BE2C (cell line): ENCODE data around the gene BCL2L1.

Source experiments
- DNase-seq: peaks from one replicate; pipeline ENCODE4 v3.0.0-alpha.2; 2020
- H3K27me3 ChIP-seq: fragments of 250-450 bp; sonication (Bioruptor Pico); 2 replicates; pipeline ENCODE4 v1.5.1; 2020; ENCODE audit warnings: mild to moderate bottlenecking
- H3K36me3 ChIP-seq: fragments of 250-450 bp; sonication (Bioruptor Pico); 2 replicates; pipeline ENCODE4 v1.5.1; 2020; ENCODE audit warnings: mild to moderate bottlenecking
- H3K4me1 ChIP-seq: fragments of 250-450 bp; sonication (Bioruptor Pico); 2 replicates; pipeline ENCODE4 v1.5.1; 2020
- H3K4me3 ChIP-seq: 2 replicates; pipeline ENCODE4 v1.5.1; 2011; ENCODE audit warnings: low read depth, low read length
- H3K9me3 ChIP-seq: fragments of 250-450 bp; sonication (Bioruptor Pico); 2 replicates; pipeline ENCODE4 v1.5.1; 2020
- CTCF ChIP-seq: IDR thresholded peaks from 2 replicates; pipeline ENCODE4 v1.5.1; 2012; ENCODE audit warnings: mild to moderate bottlenecking, low read depth, low read length

Gene BCL2L1

GRCh38 chr20:31739550-31739977 lies 16.9 kb upstream of the BCL2L1 start:
- peak overlapping the region; percentile 100 for H3K4me3 ChIP-seq
- TF ChIP-seq CTCF = no peak
- H3K27me3 ChIP-seq = no peaks in the 10 kb centered on the region
- peaks cover 21% of the 10 kb centered on the region for H3K36me3 ChIP-seq
- H3K9me3 ChIP-seq = no peaks in the 10 kb centered on the region
- no peaks in the 10 kb centered on the region for H3K4me1 ChIP-seq
- no peak for DNase-seq

DNA sequence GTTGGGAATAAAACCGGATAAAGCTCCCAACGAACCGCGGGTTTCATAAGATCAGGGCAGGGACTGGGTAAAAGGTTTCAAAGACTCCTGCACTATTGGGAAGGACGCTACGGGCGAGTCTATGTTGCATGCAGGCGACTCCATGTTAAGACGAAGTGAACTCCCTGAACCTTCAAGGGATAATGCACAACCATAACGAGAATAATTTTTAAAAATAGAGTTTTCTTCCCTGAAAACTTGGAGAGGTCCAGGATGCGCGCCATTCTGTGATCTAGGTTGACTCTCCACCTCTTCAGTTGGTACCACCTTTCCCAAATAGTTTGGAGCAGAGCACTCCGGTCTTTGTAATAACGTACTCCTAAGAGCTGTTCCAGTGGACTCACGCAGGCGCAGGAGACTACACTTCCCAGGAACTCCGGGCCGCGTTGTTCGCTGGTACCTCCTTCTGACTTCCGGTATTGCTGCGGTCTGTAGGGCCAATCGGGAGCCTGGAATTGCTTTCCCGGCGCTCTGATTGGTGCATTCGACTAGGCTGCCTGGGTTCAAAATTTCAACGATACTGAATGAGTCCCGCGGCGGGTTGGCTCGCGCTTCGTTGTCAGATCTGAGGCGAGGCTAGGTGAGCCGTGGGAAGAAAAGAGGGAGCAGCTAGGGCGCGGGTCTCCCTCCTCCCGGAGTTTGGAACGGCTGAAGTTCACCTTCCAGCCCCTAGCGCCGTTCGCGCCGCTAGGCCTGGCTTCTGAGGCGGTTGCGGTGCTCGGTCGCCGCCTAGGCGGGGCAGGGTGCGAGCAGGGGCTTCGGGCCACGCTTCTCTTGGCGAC lies 16.3 kb upstream of the BCL2L1 start, which contains the start of gene TPX2:
TPX2 (plus strand) TSS at position 562 of the 821 bp plus-strand sequence. CDS start 18,187 bp downstream, outside the sequence.
- TF ChIP-seq CTCF = no peak
- no peaks in the 10 kb centered on the region for H3K9me3 ChIP-seq
- DNase-seq = peak; percentile 96
- peak within 1 kb of the TSS; percentile 100 for H3K4me3 ChIP-seq
- no peaks in the 10 kb centered on the region for H3K4me1 ChIP-seq
- no peaks in the 10 kb centered on the region for H3K27me3 ChIP-seq
- H3K36me3 ChIP-seq = peaks cover 17% of the 10 kb centered on the region

- Histone ChIP-seq H3K27me3 (no peaks in the 10 kb centered on the region), H3K4me1 (no peaks in the 10 kb centered on the region), H3K4me3 (no peak overlapping the region), H3K36me3 (no peaks in the 10 kb centered on the region), H3K9me3 (no peaks in the 10 kb centered on the region)
- TF ChIP-seq CTCF = no peak
- no peak for DNase-seq
Measured at GRCh38 chr20:31731321-31731717, 8.7 kb upstream of the BCL2L1 start.

- Histone ChIP-seq H3K36me3 (peaks cover 10% of the 10 kb centered on the region), H3K4me3 (peak overlapping the region; percentile 76), H3K9me3 (no peaks in the 10 kb centered on the region), H3K27me3 (no peaks in the 10 kb centered on the region), H3K4me1 (peaks cover 4% of the 10 kb centered on the region)
- peak; percentile 99 for DNase-seq
- TF ChIP-seq CTCF = peak; percentile 93
Measured at GRCh38 chr20:31723319-31724078, 831 bp upstream of the BCL2L1 start.

DNA sequence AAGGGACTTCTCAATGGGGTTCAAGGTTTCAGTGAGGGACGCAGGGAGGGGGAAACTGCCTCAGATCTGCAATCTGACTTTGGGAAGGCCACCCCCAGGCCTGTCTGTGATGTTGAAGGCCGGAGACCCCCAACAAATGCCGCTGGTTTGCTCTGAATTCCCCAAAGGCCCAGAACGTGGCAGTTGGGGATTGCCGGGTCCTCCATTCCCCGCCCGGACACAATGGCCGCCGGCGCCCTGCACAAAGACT lies 326 bp upstream of the BCL2L1 start:
- H3K27me3 ChIP-seq = no peaks in the 10 kb centered on the region
- no peak for TF ChIP-seq CTCF

More for the DNA sequence above, 326 bp upstream of the BCL2L1 start:
- Histone ChIP-seq H3K9me3 (no peaks in the 10 kb centered on the region), H3K4me1 (peaks cover 4% of the 10 kb centered on the region), H3K36me3 (peaks cover 10% of the 10 kb centered on the region), H3K4me3 (peak overlapping the region; percentile 76)
- DNase-seq = no peak
